CD4-positive, alpha-beta T cell treated with Interleukin-2 at 100 ng/mL for 4 hours (primary cell): ENCODE results near the gene TNFRSF8.
A peak's percentile ranks its signal among the peaks of the same experiment; 100 is the strongest.
"Not testable (repeated sequence)": the region's sequence is repeated elsewhere in the genome, so short reads cannot be mapped to it uniquely, and the experiment has no call there.

Experiments
- DNase-seq: peaks from one replicate; pipeline ENCODE4 v3.0.0-alpha.2; 2020; ENCODE audit warnings: low spot score

The TNFRSF8 gene

GRCh38 chr1:12063141-12064072 lies at the start of gene TNFRSF8:
TSS of gene TNFRSF8 (plus strand) at chr1:12063303. CDS start at chr1:12063599, 296 bp downstream.
- DNase-seq = peak; percentile 33

GRCh38 chr1:12014141-12014991 lies 48.7 kb upstream of the TNFRSF8 start:
- DNase-seq = no peak

- DNase-seq = no peak
Observed at GRCh38 chr1:12015001-12015491, 48.1 kb upstream of the TNFRSF8 start.

GRCh38 chr1:12015499-12015898 lies 47.6 kb upstream of the TNFRSF8 start:
- DNase-seq = no peak

- DNase-seq = no peak
Observed at GRCh38 chr1:12016182-12016581, 46.9 kb upstream of the TNFRSF8 start.

- no peak for DNase-seq
Observed at GRCh38 chr1:12019858-12020509, 43.1 kb upstream of the TNFRSF8 start.

GRCh38 chr1:12021616-12022015 lies 41.5 kb upstream of the TNFRSF8 start:
- no peak for DNase-seq

- DNase-seq = no peak
Observed at GRCh38 chr1:12022036-12022435, 41.1 kb upstream of the TNFRSF8 start.

- no peak for DNase-seq
Observed at GRCh38 chr1:12026586-12026985, 36.5 kb upstream of the TNFRSF8 start.

GRCh38 chr1:12028248-12028647 lies 34.9 kb upstream of the TNFRSF8 start:
- no peak for DNase-seq

GRCh38 chr1:12028957-12029511 lies 34.1 kb upstream of the TNFRSF8 start:
- no peak for DNase-seq

GRCh38 chr1:12029720-12030339 lies 33.3 kb upstream of the TNFRSF8 start:
- DNase-seq = no peak

GRCh38 chr1:12031039-12031980 lies 31.8 kb upstream of the TNFRSF8 start:
- peak; percentile 17 for DNase-seq

GRCh38 chr1:12032161-12032621 lies 30.9 kb upstream of the TNFRSF8 start:
- no peak for DNase-seq

- not testable (repeated sequence) for DNase-seq
Observed at GRCh38 chr1:12033441-12033840, 29.7 kb upstream of the TNFRSF8 start.

GRCh38 chr1:12034381-12034801 lies 28.7 kb upstream of the TNFRSF8 start:
- DNase-seq = no peak

- no peak for DNase-seq
Observed at GRCh38 chr1:12035312-12035711, 27.8 kb upstream of the TNFRSF8 start.

GRCh38 chr1:12037486-12038355 lies 25.4 kb upstream of the TNFRSF8 start:
- DNase-seq = no peak
